CD4-positive, CD25-positive, alpha-beta regulatory T cell (primary cell): ENCODE results near the gene KHDC1. TPM values are rescaled to one million over a fixed set of nuclear protein-coding genes. Genes with fewer than 3 reads are reported as not detected.
"Not testable (repeated sequence)": the region's sequence is repeated elsewhere in the genome, so short reads cannot be mapped to it uniquely, and the experiment has no call there.

Experiments
- ATAC-seq, 2 donors: fragments of 150-1000 bp; cut with Tn5 transposase; one replicate each; pipeline ENCODE4 v1.10.0; 2021; ENCODE audit warnings: low read depth in 2 of 2, moderate number of reproducible peaks in 2 of 2, moderate library complexity in 1 of 2
- DNase-seq, 3 donors: peaks; one replicate each; pipeline versions ENCODE4 v3.0.0 to v3.0.0-alpha.2; 2012 to 2022; ENCODE audit warnings: mixed read lengths in 1 of 3
- H3K27ac ChIP-seq: one replicate; pipeline ENCODE4 v1.7.0; 2013; ENCODE audit warnings: mild to moderate bottlenecking, low read length; ENCODE audit not compliant: insufficient read depth, poor library complexity, severe bottlenecking
- H3K27me3 ChIP-seq: one replicate; pipeline ENCODE4 v1.7.0; 2013; ENCODE audit warnings: low read length; ENCODE audit not compliant: control insufficient read depth, insufficient read depth
- H3K36me3 ChIP-seq: one replicate; pipeline ENCODE4 v1.7.0; 2013; ENCODE audit warnings: mild to moderate bottlenecking, low read length, moderate library complexity; ENCODE audit not compliant: control insufficient read depth, insufficient read depth
- H3K4me1 ChIP-seq: 2 replicates; pipeline ENCODE4 v1.7.0; 2013; ENCODE audit warnings: mild to moderate bottlenecking, low read length; ENCODE audit not compliant: insufficient read depth, control insufficient read depth, poor library complexity, severe bottlenecking
- H3K4me3 ChIP-seq: one replicate; pipeline ENCODE4 v1.7.0; 2013; ENCODE audit warnings: low read depth, mild to moderate bottlenecking, low read length, moderate library complexity
- H3K9me3 ChIP-seq, 2 experiments: 1 replicate in 1 of 2; 2 replicates in 1 of 2; pipeline ENCODE4 v1.7.0; 2013; ENCODE audit warnings: low read length in 2 of 2, mild to moderate bottlenecking in 1 of 2, moderate library complexity in 1 of 2; ENCODE audit not compliant: control insufficient read depth in 2 of 2
- H3K27ac Mint-ChIP-seq, 3 donors: one replicate each; pipeline ENCODE4 v1.8.0; 2020 to 2022; ENCODE audit warnings: mild to moderate bottlenecking in 3 of 3, mixed read lengths in 3 of 3, moderate library complexity in 2 of 3
- H3K27me3 Mint-ChIP-seq: one replicate; pipeline ENCODE4 v1.8.0; 2022; ENCODE audit warnings: mild to moderate bottlenecking, mixed read lengths
- H3K36me3 Mint-ChIP-seq: one replicate; pipeline ENCODE4 v1.8.0; 2020; ENCODE audit warnings: mixed read lengths
- H3K4me1 Mint-ChIP-seq, 4 donors: one replicate each; pipeline ENCODE4 v1.8.0; 2020 to 2022; ENCODE audit warnings: mixed read lengths in 4 of 4, mild to moderate bottlenecking in 1 of 4
- H3K4me3 Mint-ChIP-seq, 4 donors: one replicate each; pipeline ENCODE4 v1.8.0; 2020 to 2022; ENCODE audit warnings: mild to moderate bottlenecking in 4 of 4, mixed read lengths in 4 of 4, moderate library complexity in 3 of 4
- H3K9me3 Mint-ChIP-seq, 7 donors: one replicate each; pipeline ENCODE4 v1.8.0; 2020 to 2022; ENCODE audit warnings: mixed read lengths in 7 of 7, mild to moderate bottlenecking in 3 of 7, moderate library complexity in 2 of 7
- polyA plus RNA-seq, 4 donors: library from polyadenylated mRNA; unstranded; fragments of 300-500 nt; fragmentation: Illumina TruSeq; gene quantifications; one replicate each; pipeline ENCODE4 v1.2.3, GENCODE V29; 2021
- total RNA-seq: library from RNA; stranded (reverse); gene quantifications from one replicate; pipeline ENCODE4 v1.2.3, GENCODE V29; 2022

Gene KHDC1
- total and polyA plus RNA-seq, 5 donors from 2014 or later: 2.2 to 4.5 (median 3.1) TPM

GRCh38 chr6:73200247-73200646 is 62.7 kb downstream of the KHDC1 start:
- H3K36me3 Mint-ChIP-seq: no peaks in the 10 kb centered on the region
- no peaks in the 10 kb centered on the region for H3K4me1 Mint-ChIP-seq
- H3K27me3 Mint-ChIP-seq: peaks cover 6% of the 10 kb centered on the region
- no peak for ATAC-seq
- no peak for DNase-seq
- no peak overlapping the region for H3K4me3 Mint-ChIP-seq
- Histone ChIP-seq H3K36me3 (no peaks in the 10 kb centered on the region), H3K4me3 (no peak overlapping the region), H3K27ac (no peak overlapping the region), H3K4me1 (no peaks in the 10 kb centered on the region), H3K27me3 (no peaks in the 10 kb centered on the region), H3K9me3 (no peaks in the 10 kb centered on the region)
- H3K27ac Mint-ChIP-seq: no peak overlapping the region
- peaks cover 0 to 1% (median 0%) of the 10 kb centered on the region in 7 donors for H3K9me3 Mint-ChIP-seq

- Histone ChIP-seq H3K4me1 (no peaks in the 10 kb centered on the region), H3K27ac (no peak overlapping the region), H3K4me3 (no peak overlapping the region), H3K9me3 (no peaks in the 10 kb centered on the region), H3K36me3 (no peaks in the 10 kb centered on the region), H3K27me3 (no peaks in the 10 kb centered on the region)
- H3K4me3 Mint-ChIP-seq: no peak overlapping the region
- H3K9me3 Mint-ChIP-seq: no peaks in the 10 kb centered on the region
- no peak overlapping the region for H3K27ac Mint-ChIP-seq
- no peaks in the 10 kb centered on the region for H3K36me3 Mint-ChIP-seq
- no peak for ATAC-seq
- H3K27me3 Mint-ChIP-seq: no peaks in the 10 kb centered on the region
- DNase-seq: no peak
- no peaks in the 10 kb centered on the region for H3K4me1 Mint-ChIP-seq
Observed at GRCh38 chr6:73194744-73195143, 68.3 kb downstream of the KHDC1 start.

- H3K9me3 ChIP-seq, H3K27ac Mint-ChIP-seq, H3K27ac ChIP-seq, H3K9me3 Mint-ChIP-seq, H3K4me1 Mint-ChIP-seq, H3K27me3 ChIP-seq, H3K4me3 ChIP-seq, H3K4me3 Mint-ChIP-seq, H3K36me3 Mint-ChIP-seq, ATAC-seq, H3K27me3 Mint-ChIP-seq, H3K36me3 ChIP-seq, DNase-seq, H3K4me1 ChIP-seq: not testable (repeated sequence)
Observed at GRCh38 chr6:73193302-73193701, 69.7 kb downstream of the KHDC1 start.

Other genes starting within 250 kb of the KHDC1 start
- 0.67 TPM for gene KHDC1L, start 37.7 kb downstream of the KHDC1 start, total RNA-seq
- not detected for gene KHDC1L, start 37.7 kb downstream of the KHDC1 start, polyA plus RNA-seq
- not detected for gene DPPA5, start 91.1 kb upstream of the KHDC1 start, total RNA-seq
- not detected for gene DPPA5, start 91.1 kb upstream of the KHDC1 start, polyA plus RNA-seq
- not detected for gene KHDC3L, start 99.5 kb upstream of the KHDC1 start, total RNA-seq
- not detected for gene KHDC3L, start 99.5 kb upstream of the KHDC1 start, polyA plus RNA-seq
- gene OOEP, start 106.7 kb upstream of the KHDC1 start, total RNA-seq: 0.69 TPM
- gene OOEP, start 106.7 kb upstream of the KHDC1 start, polyA plus RNA-seq: 1 to 10 TPM in 1 of 4 donors, under 1 TPM in 3; 0.23 to 1.1 (median 0.38) TPM
- gene DDX43, start 131.6 kb upstream of the KHDC1 start, total RNA-seq: 1.4 TPM
- 1 to 10 TPM in 2 of 4 donors, under 1 TPM in 2; 0.59 to 3.6 (median 1.1) TPM for gene DDX43, start 131.6 kb upstream of the KHDC1 start, polyA plus RNA-seq
- gene CGAS, start 189.1 kb upstream of the KHDC1 start, total RNA-seq: 24.2 TPM
- 10 to 100 TPM in 3 of 4 donors, 1 to 10 TPM in 1; 9.0 to 18.3 (median 12.0) TPM for gene CGAS, start 189.1 kb upstream of the KHDC1 start, polyA plus RNA-seq
- gene MTO1, start 198.5 kb upstream of the KHDC1 start, total RNA-seq: 69.9 TPM
- 10 to 100 TPM; 34.9 to 46.1 (median 41.6) TPM for gene MTO1, start 198.5 kb upstream of the KHDC1 start, polyA plus RNA-seq